HG02885 (cell line): ENCODE measurements around the gene CNTN4.

Experiments used
- ATAC-seq: cut with Tn5 transposase; IDR thresholded peaks from one replicate; pipeline ENCODE4 v1.9.1; 2021; ENCODE audit warnings: mild to moderate bottlenecking; ENCODE audit not compliant: unreplicated experiment, poor library complexity

Gene CNTN4

DNA sequence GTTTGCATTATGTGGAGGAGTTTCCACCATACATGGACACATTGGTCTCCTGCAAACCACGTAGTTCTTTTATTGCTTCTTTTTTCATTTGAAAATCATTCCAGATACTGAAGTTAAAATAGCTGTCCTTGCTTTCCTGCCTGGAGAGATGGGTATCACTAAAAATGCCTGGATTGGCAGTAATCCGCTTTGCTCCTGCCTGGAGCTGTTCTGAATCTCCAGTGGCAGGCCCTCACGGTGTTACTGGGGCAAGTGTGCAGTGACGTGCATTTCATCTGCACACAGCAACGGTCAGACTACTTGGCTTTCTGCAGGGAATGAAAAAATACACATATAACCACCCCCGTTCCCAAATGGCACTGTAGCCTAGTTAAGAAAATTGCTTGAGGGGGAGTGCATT is 738.6 kb downstream of the CNTN4 start:
- ATAC-seq, result no peak

GRCh38 chr3:2837910-2838309 is 739.2 kb downstream of the CNTN4 start:
- no peak for ATAC-seq

- ATAC-seq, result no peak
These were observed 740.0 kb downstream of the CNTN4 start for GRCh38 chr3:2838546-2839157.

DNA sequence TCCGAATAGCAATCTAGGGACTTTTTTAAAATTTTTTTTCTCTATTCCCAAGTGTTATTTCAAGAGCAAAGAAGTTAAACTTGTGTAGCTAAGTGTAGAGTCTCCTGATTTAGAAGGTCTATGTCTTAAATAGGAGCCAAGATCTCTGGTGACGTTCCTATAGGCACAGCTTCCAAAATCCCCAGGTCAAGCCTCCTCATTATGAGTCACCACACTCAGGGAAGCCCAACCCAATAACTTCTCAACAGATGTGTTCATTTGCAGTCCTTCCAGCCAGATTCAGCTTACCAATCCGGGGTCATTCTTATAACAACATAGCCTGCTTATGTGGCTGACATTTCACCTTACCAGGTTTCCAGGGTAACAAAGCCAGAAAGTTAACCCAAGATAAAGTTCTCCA is 741.2 kb downstream of the CNTN4 start:
- no peak for ATAC-seq

DNA sequence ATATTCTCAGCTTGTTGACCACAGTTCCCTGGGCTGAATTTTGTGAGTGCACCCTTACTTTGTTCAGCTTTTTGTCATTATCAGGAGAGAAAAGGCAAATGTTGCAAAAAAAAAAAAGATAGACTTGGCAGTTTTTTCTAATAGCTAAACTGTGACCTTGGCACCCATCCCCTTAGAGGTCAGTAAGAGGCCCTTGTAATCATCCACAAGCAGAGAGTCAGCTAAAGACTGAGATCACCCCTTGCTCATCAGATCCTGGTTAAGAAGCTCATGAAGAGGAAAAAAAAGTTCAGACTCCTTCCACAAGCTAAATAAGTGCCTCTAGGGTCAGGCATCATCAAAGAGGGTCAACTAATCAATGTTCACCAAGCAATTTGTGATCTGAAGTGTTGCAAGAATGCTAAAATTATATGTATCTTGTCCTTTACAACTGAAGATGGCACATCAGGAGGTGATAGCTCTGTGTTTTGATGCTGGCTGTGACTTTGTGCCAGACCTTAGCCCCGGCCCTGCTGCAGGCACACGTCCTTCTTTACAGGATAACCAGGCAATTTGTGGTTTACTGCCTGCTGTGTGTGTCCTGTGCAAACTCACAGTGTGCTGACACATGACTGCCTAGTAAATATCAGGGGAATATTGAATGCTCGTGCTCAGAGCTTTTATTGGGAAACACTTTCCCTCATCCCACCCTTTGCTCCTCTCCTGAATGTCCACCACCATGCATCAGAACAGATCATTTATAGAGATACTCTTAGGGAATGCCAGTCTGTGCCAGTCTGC is 748.6 kb downstream of the CNTN4 start:
- ATAC-seq, result no peak

GRCh38 chr3:2849092-2849491 is 750.4 kb downstream of the CNTN4 start:
- ATAC-seq, result no peak

DNA sequence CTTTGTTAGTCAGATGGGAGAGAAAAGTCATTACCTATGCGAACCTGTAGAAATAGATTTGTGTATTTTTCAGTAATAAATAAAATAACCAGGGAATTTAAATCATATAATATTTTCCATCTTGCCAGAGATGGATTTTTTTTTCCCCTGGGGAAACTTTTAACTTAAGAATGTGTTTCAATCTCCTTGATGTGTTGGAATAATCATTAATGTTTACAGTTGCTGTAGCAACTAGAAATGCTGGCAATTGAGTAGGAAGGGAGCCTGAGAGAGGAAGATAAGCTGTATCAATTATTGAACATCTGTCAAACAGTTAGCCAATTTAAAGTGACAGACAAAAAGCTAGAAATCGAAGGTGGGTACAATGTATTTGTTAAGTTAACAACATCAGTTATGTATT is 752.0 kb downstream of the CNTN4 start:
- ATAC-seq, result no peak

- ATAC-seq, result no peak
These were observed 752.7 kb downstream of the CNTN4 start for GRCh38 chr3:2851361-2851760.

GRCh38 chr3:2851835-2852234 is 753.2 kb downstream of the CNTN4 start:
- ATAC-seq, result no peak

DNA sequence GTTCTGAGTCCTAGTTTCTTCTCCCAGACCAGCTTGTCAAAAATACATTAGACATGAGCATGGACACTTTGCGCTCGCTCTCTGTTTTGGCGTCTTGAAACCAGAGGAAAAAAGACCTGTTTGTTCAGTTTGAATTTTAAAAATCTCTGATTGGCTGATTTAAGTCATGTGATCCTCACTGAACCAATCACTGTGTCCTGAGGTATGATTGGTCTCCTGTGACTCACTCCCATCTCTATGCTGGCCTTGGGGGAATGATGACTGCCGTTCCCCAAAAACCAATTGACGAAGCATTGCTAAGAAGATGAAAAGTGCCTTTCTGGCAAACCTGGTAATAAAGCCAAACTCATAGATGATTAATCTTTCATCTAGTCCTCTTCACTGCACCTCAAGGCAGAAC is 755.0 kb downstream of the CNTN4 start:
- ATAC-seq, result no peak

DNA sequence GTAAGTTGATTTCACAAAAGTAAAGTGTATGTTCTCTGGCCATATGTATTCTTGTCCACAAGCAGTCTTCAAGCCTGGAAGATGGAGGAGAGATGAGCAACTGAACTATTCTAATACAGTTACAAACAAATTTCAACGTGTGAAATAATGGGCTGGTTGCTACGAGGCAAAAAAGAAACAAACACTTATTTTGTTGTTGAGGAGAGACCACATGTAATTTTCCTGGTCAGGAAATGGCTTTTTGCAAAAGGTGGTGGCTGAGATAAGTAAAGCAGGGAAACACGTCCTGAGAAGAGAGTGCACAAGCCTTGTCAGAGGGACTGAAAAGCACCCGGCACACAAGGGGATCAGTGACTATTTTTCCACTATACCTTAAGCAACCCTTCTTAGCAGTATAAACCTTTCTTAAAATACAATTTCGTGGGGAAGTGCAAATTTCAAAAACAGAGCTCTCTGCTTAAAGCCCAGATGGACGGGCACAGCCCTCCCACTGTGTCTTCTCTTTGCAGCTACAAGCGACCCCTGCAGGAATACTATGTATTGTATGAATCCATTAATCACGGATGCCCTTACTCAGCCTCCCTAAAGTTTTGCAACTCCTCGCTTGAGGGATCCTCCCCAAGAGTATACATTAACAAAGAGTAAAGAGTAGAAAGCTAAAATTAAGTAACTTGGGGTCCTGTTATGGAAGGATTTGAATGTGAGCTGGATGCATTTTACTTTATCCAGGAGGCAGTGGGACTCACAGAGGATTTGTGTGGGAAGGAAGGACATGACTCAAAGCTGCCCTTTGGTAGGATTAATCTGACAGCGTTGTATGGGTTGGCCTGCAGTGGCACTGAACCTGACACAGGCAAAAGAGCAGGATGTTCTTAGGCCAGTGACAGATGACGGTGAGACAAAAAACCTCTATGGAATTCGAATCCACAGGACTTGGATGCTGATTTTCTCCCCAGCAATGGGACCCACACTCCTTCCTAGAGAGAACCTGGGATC is 757.8 kb downstream of the CNTN4 start:
- no peak for ATAC-seq

DNA sequence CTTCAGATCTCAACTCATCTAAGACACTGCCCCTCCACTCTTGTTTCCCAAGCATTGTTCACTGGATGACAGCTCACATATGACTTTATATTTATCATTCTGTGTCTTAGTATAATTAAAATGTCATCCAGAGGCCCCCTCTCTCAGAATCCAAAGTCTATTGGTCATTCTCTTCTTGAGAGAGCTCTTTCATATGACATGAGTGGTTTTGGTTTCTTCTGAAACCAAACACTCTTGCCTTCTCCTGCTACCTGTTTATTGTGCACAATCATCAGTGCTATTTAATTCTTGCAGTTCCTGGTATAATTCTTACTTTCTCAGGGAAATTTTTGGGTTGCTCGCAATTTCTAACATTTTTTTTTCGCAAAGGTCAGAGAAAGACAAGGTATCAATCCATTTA is 762.0 kb downstream of the CNTN4 start:
- no peak for ATAC-seq

- ATAC-seq, result no peak
These were observed 762.5 kb downstream of the CNTN4 start for GRCh38 chr3:2861120-2861519.

DNA sequence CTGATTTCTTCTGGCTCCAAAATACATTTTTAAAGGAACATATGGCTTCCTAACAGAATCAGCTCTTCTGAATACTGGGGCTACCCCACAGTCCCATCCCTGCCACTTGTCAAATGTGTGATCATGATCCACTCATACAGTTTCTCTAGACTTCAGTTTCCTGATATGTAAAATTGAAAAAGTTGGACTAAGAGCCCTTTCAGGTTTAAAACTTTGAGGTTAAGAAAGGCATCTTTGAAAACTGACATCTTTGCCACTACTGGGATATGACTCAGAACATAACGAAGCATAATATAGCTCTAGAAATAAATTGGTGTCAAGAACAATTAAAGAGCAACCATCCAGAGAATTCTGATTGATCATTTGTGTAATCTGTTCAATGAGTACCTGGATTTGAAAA is 763.3 kb downstream of the CNTN4 start:
- ATAC-seq, result no peak

DNA sequence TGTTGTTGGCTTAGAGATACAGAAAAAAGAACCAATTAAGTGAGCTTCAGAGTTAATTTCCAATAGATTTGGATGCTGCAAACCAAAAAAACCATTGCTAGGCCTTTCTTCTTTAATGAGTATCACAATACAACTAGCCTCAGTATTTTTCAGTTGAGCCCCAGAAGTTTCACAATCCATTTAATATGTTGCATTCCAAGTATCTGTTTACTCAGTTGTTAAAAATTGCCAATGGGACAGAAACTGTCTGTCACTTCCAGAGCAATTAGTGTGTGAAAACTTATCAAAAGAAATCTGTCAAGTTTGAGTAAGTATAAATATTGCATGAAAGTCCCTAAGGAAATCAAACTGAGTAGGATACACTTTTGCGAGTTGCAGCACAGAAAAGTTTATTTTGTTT is 763.7 kb downstream of the CNTN4 start:
- no peak for ATAC-seq

GRCh38 chr3:2863127-2863526 is 764.5 kb downstream of the CNTN4 start:
- ATAC-seq, result no peak

GRCh38 chr3:2869905-2870304 is 771.2 kb downstream of the CNTN4 start:
- no peak for ATAC-seq

DNA sequence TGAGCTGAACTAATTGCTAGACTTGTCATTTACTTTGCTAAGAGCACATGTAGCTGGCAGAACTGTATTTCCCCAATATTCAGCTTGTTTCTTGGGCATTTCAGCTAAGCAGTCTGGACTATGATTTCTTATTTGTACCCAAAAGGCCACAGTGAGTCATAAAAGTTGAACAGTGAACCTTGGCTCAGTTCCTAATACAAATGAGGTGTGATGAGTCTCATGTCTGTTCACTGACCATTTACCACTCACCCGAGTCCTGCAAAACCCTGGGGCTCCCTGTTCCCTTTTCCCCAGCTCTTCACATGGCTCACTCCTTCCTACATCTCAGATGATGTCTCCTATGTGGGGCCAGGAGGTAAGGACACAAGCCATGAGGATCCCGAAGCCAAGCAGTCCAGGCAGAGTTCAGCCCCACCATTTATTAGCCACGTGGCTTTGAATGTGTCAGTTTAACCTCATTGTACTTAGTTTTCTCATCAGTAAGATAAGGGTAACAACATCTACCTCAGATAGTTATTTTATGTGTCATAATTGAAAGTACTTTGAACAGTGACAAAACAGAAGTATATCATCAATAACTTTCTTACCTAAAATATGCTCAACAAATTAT is 772.2 kb downstream of the CNTN4 start:
- no peak for ATAC-seq

DNA sequence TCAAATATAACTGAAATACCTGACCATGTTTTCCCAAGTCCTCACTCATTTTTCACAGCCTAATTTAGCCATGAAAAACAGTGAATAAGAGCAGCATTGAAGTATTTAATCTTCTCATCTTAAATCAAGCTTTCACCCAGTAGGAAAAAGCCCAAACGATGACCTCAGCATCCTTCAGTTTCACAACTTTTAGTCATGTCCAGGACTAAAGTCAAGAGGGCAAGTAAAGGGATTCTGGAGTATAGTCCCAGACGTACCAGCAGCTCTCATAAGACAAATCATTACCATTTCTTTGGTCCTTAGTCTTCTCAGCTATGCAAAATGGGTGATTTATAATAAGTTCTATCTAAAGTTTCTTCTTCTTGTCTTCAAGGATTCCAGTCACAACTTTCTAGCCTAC is 774.2 kb downstream of the CNTN4 start:
- ATAC-seq, result no peak

GRCh38 chr3:2873986-2874385 is 775.3 kb downstream of the CNTN4 start:
- no peak for ATAC-seq

DNA sequence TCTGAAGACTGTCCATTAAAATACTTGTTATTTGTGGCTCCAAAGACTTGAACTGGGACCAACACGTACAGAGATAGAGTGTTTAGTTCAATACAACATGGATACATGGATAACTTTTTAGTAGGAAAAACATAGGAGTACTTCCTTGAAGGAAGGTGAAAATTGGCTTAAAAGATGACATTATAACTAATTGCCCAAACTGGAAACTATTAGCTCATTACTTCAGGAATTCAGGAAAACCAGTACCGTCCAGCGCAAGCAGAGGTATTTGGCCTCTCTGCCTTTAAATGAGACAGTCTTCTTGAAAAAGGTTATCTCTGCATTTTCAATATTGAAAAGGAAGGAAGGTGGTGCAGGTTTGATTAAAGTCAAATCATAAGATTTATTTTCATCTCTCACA is 777.0 kb downstream of the CNTN4 start:
- no peak for ATAC-seq
